ENCODE data around the gene SP8.

Gene SP8

GRCh38 chr7:20754001-20754400 is 32.7 kb downstream of the SP8 start:
- DNase-seq (ENCODE audit: low read depth in 2 of 2) = no peak

- DNase-seq (ENCODE audit: low read depth in 2 of 2) = no peak
These were observed 36.8 kb downstream of the SP8 start for GRCh38 chr7:20749906-20750305.

- no peak for DNase-seq (ENCODE audit: low read depth in 2 of 2)
These were observed 37.8 kb downstream of the SP8 start for GRCh38 chr7:20748853-20749252.

GRCh38 chr7:20747001-20747400 is 39.7 kb downstream of the SP8 start:
- no peak for DNase-seq (ENCODE audit: low read depth in 2 of 2)

GRCh38 chr7:20745702-20746101 is 41.0 kb downstream of the SP8 start:
- no peak for DNase-seq (ENCODE audit: low read depth in 2 of 2)

DNA sequence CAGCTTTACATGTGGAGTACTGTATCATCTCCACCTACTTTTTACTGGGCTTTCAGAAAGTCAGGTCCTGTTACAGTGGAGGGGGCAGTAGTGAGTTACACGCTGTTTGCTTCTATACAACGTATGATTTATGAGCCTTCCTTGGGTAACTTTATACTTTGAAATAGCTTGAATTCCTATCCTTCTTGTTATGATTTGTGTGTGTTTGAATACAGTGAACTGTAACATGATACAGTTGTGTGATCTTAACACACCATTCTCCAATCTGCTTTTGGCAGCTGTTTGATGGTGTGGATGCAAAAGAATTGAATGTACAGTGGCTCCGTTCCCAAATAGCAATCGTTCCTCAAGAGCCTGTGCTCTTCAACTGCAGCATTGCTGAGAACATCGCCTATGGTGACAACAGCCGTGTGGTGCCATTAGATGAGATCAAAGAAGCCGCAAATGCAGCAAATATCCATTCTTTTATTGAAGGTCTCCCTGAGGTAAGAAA is 41.7 kb downstream of the SP8 start:
- no peak for DNase-seq (ENCODE audit: low read depth in 2 of 2)

- DNase-seq (ENCODE audit: low read depth in 2 of 2) = no peak
These were observed 43.8 kb downstream of the SP8 start for GRCh38 chr7:20742913-20743312.

GRCh38 chr7:20741801-20742200 is 44.9 kb downstream of the SP8 start:
- no peak for DNase-seq (ENCODE audit: low read depth in 2 of 2)

DNA sequence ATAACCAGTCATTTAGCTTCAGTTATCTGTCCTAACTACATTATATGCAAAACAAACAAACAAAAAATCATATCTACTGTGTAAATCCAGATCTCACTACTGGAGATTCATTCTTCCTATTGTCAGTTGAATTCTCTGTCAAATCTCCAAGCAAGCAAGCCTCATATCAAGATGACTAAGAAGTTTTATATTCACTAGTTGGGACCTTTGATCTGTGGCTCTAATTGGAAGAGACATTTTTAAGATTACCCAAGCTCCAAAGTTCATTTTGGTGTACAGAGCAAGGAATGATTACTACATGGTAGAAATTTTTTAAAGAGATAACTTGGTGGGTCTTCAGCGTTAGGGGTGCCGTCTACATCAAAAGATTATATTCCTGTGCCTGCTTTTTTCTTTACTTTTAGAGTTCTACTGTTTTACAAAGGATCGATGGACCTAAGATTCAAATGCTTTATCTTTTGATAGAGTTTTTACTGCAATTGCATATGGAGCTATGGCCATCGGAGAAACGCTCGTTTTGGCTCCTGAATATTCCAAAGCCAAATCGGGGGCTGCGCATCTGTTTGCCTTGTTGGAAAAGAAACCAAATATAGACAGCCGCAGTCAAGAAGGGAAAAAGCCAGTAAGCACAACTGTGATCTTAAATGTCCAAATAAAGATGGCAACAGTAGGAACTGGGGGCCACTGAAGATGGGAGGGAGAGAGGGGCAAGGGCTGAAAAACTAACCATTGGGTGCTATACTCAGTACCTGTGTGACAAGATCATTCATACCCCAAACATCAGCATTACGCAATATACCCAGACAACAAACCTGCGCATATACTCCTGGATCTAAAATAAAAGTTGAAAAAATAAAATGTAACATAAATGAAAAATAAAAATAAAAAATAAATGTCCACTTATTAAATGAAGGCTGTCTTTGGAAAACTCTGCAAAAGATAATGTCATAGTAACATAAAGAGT is 47.9 kb downstream of the SP8 start:
- DNase-seq (ENCODE audit: low read depth in 2 of 2) = no peak

DNA sequence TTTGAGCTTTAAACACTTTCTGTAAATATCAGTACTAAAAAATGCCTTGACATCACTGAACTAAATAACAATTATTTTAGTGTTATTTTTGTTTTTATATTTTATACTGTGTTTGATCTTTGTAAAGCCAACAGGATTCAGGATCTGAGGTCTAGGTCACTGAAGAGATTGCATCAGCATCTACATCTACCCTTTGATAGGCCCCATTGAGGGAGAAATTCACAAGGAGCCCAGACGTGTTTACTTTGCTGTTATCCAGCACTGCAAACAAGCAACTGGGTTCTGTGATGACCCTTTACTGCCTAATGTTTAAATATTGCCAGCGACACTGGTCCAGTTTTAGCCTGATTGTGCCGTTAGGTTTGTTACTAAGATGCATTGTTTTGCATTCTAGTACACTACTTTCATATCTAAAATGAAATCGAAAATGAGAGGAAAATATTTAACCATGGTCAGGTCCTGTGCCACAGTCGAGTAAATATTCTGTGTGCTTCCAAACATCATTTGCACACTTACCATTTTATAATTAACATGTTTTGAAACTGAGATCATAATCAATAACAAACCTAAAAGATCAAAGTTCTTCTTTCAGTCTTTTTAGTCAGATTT is 48.7 kb downstream of the SP8 start:
- no peak for DNase-seq (ENCODE audit: low read depth in 2 of 2)

- DNase-seq (ENCODE audit: low read depth in 2 of 2) = no peak
These were observed 51.2 kb downstream of the SP8 start for GRCh38 chr7:20735346-20736065.

All from stimulated activated CD4-positive, alpha-beta T cell treated with anti-CD3 and anti-CD28 coated beads, Interleukin-1b, Interleukin-23, amount 100 ng/mL, for 4 hours (primary cell).